ENCODE data around the gene ONECUT3.

The ONECUT3 gene

DNA sequence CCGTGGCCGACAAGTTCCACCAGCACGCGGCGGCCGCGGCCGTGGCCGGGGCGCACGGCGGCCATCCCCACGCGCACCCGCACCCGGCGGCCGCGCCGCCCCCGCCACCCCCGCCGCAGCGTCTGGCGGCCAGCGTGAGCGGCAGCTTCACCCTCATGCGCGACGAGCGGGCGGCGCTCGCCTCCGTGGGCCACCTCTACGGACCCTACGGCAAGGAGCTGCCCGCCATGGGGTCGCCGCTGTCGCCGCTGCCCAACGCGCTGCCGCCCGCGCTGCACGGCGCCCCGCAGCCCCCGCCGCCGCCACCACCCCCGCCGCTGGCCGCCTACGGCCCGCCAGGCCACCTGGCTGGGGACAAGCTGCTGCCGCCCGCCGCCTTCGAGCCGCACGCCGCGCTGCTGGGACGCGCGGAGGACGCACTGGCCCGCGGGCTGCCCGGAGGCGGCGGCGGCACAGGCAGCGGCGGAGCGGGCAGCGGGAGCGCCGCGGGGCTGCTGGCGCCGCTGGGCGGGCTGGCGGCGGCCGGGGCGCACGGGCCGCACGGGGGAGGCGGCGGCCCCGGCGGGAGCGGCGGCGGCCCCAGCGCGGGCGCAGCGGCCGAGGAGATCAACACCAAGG, 821 bp downstream of the ONECUT3 start:
- Histone ChIP-seq H3K36me3 (replicated peaks; ENCODE audit: insufficient read depth, low read length) (no peaks in the 10 kb centered on the region), H3K27ac (ENCODE audit: low read length) (no peak overlapping the region), H4K20me1 (ENCODE audit: insufficient read depth, low read length) (no peaks in the 10 kb centered on the region), H3F3A (ENCODE audit: insufficient read depth, low read length) (no peaks in the 10 kb centered on the region), H2AFZ (ENCODE audit: low read length) (no peak overlapping the region), H3K4me1 (ENCODE audit: low read length) (no peaks in the 10 kb centered on the region), H3K4me2 (ENCODE audit: low read depth, low read length) (no peak overlapping the region), H3K79me2 (ENCODE audit: low read length) (no peaks in the 10 kb centered on the region), H3K27me3 (replicated peaks; ENCODE audit: insufficient read depth, low read length) (peaks cover 87% of the 10 kb centered on the region), H3K9me3 (replicated peaks; ENCODE audit: insufficient read depth, low read length) (no peaks in the 10 kb centered on the region), H3K9ac (ENCODE audit: low read length) (no peak overlapping the region), H3K9me2 (replicated peaks; ENCODE audit: insufficient read depth, low read length) (no peaks in the 10 kb centered on the region), H3K4me3 (ENCODE audit: low read length) (no peak overlapping the region)
- TF ChIP-seq EZH2phosphoT487 (IDR thresholded peaks at IDR 0.05; ENCODE audit: low read length) (no peak), EZH2 (optimal IDR thresholded peaks at IDR 0.05; ENCODE audit: low read depth, low read length) (no peak)
- TF ChIP-seq, protein P1, sequence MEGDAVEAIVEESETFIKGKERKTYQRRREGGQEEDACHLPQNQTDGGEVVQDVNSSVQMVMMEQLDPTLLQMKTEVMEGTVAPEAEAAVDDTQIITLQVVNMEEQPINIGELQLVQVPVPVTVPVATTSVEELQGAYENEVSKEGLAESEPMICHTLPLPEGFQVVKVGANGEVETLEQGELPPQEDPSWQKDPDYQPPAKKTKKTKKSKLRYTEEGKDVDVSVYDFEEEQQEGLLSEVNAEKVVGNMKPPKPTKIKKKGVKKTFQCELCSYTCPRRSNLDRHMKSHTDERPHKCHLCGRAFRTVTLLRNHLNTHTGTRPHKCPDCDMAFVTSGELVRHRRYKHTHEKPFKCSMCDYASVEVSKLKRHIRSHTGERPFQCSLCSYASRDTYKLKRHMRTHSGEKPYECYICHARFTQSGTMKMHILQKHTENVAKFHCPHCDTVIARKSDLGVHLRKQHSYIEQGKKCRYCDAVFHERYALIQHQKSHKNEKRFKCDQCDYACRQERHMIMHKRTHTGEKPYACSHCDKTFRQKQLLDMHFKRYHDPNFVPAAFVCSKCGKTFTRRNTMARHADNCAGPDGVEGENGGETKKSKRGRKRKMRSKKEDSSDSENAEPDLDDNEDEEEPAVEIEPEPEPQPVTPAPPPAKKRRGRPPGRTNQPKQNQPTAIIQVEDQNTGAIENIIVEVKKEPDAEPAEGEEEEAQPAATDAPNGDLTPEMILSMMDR (IDR thresholded peaks at IDR 0.05; ENCODE audit: low read length) = no peak
- no peak for DNase-seq

DNA sequence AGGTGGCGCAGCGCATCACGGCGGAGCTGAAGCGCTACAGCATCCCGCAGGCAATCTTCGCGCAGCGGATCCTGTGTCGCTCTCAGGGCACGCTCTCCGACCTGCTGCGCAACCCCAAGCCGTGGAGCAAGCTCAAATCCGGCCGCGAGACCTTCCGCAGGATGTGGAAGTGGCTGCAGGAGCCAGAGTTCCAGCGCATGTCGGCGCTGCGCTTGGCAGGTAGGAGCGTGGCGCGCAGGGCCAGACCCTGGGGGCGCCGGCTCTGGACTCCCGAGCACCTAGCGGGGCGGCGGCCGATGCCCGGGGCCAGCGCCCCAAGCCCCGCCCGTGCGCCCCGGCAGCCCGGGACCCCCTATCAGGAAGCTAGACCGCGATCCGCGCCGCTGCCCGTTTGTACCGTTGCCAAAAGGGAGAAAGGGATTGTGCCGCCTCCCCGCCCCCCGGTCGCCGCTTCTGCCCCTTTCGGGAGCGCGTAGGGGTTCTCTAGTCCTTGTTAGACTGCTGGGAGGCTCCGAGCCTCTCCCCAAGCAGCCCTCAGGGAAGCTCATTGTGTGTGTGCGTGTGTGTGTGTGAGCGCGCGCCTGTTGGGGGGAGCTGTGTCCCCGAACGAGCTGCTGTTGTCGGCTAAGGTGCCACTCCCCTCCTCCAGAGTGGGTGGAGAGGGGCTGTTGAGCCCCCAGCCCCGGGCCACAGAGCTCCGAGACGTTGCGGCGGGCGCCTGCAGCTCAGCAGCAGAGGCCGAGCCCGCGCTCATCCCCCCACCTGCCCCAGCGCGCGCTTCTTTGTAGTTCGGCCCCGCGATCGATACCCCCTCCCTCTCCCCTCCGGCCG, 1.5 kb downstream of the ONECUT3 start:
- H4K20me1 ChIP-seq (ENCODE audit: insufficient read depth, low read length) = no peaks in the 10 kb centered on the region
- H3K36me3 ChIP-seq (replicated peaks; ENCODE audit: insufficient read depth, low read length) = no peaks in the 10 kb centered on the region
- TF ChIP-seq EZH2phosphoT487 (IDR thresholded peaks at IDR 0.05; ENCODE audit: low read length) = no peak
- H3K4me2 ChIP-seq (ENCODE audit: low read depth, low read length) = no peak overlapping the region
- H3K27me3 ChIP-seq (replicated peaks; ENCODE audit: insufficient read depth, low read length) = peaks cover 87% of the 10 kb centered on the region
- no peak overlapping the region for H2AFZ ChIP-seq (ENCODE audit: low read length)
- no peaks in the 10 kb centered on the region for H3F3A ChIP-seq (ENCODE audit: insufficient read depth, low read length)
- no peaks in the 10 kb centered on the region for H3K9me2 ChIP-seq (replicated peaks; ENCODE audit: insufficient read depth, low read length)
- H3K9ac ChIP-seq (ENCODE audit: low read length) = no peak overlapping the region
- H3K4me1 ChIP-seq (ENCODE audit: low read length) = no peaks in the 10 kb centered on the region
- DNase-seq = no peak
- no peaks in the 10 kb centered on the region for H3K79me2 ChIP-seq (ENCODE audit: low read length)
- no peak overlapping the region for H3K27ac ChIP-seq (ENCODE audit: low read length)
- H3K4me3 ChIP-seq (ENCODE audit: low read length) = no peak overlapping the region
- H3K9me3 ChIP-seq (replicated peaks; ENCODE audit: insufficient read depth, low read length) = no peaks in the 10 kb centered on the region

DNA sequence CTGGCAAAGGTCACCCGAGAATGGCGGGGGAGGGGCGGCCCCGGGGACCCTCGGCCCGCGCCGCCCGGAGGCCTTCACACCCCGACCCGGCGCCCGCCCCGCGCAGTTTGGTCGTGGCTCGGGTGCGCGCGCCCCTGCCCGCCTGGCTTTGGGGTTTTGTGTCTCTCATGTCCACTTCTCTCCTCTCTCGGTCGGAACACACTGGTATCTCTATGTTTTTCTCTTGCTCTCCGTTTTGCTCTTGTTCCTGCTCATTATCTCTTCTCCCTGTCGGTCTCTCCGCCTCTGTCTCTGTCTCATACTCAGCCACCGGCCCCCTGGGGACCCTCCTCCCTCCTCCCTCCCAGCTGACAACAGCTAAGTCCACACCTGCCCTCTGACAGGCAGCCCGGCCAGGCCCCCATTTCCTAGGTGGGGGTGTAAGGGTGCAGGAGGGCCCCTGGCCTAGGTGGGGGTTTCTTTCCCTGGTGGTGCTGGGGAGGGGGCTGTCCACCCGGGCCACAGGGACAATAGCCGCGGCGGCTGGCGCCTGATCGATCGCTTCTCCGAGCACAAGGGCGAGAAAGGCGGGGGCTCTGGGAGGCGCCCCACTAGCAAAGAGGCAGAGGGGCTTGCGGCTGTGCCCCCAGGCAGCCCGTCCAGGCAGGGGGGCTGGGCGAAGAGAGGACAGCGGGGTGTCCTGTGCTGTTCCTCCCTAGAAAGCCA, 2.3 kb downstream of the ONECUT3 start:
- Histone ChIP-seq H3F3A (ENCODE audit: insufficient read depth, low read length) (no peaks in the 10 kb centered on the region), H4K20me1 (ENCODE audit: insufficient read depth, low read length) (no peaks in the 10 kb centered on the region), H3K4me3 (ENCODE audit: low read length) (no peak overlapping the region), H3K4me1 (ENCODE audit: low read length) (no peaks in the 10 kb centered on the region), H3K4me2 (ENCODE audit: low read depth, low read length) (no peak overlapping the region), H3K27ac (ENCODE audit: low read length) (no peak overlapping the region), H2AFZ (ENCODE audit: low read length) (no peak overlapping the region), H3K9ac (ENCODE audit: low read length) (no peak overlapping the region), H3K9me2 (replicated peaks; ENCODE audit: insufficient read depth, low read length) (no peaks in the 10 kb centered on the region), H3K9me3 (replicated peaks; ENCODE audit: insufficient read depth, low read length) (no peaks in the 10 kb centered on the region), H3K79me2 (ENCODE audit: low read length) (no peaks in the 10 kb centered on the region), H3K36me3 (replicated peaks; ENCODE audit: insufficient read depth, low read length) (no peaks in the 10 kb centered on the region), H3K27me3 (replicated peaks; ENCODE audit: insufficient read depth, low read length) (peaks cover 87% of the 10 kb centered on the region)
- no peak for DNase-seq
- TF ChIP-seq EZH2 (optimal IDR thresholded peaks at IDR 0.05; ENCODE audit: low read depth, low read length) (no peak), EZH2phosphoT487 (IDR thresholded peaks at IDR 0.05; ENCODE audit: low read length) (no peak)
- TF ChIP-seq, protein P1 (IDR thresholded peaks at IDR 0.05; ENCODE audit: low read length) = no peak
